Amniotic epithelial cell (primary cell): ENCODE measurements around the gene ADGRV1.
"Not testable (repeated sequence)": the region's sequence is repeated elsewhere in the genome, so short reads cannot be mapped to it uniquely, and the experiment has no call there.

Experiments
- DNase-seq: peaks from one replicate; pipeline ENCODE4 v3.0.0-alpha.2; 2010; ENCODE audit warnings: low read depth

ADGRV1 gene

GRCh38 chr5:90822062-90822461 lies 263.5 kb downstream of the ADGRV1 start:
- DNase-seq: not testable (repeated sequence)

- DNase-seq: no peak
These were observed 265.8 kb downstream of the ADGRV1 start for GRCh38 chr5:90824436-90824835.

- DNase-seq: no peak
These were observed 271.5 kb downstream of the ADGRV1 start for GRCh38 chr5:90830058-90830457.

GRCh38 chr5:90833753-90834152 lies 275.2 kb downstream of the ADGRV1 start:
- DNase-seq: no peak

GRCh38 chr5:90834711-90835110 lies 276.1 kb downstream of the ADGRV1 start:
- DNase-seq: no peak

GRCh38 chr5:90843443-90843842 lies 284.8 kb downstream of the ADGRV1 start:
- DNase-seq: no peak

- DNase-seq: no peak
These were observed 286.3 kb downstream of the ADGRV1 start for GRCh38 chr5:90844931-90845330.

- DNase-seq: no peak
These were observed 287.3 kb downstream of the ADGRV1 start for GRCh38 chr5:90845723-90846554.

- DNase-seq: not testable (repeated sequence)
These were observed 289.0 kb downstream of the ADGRV1 start for GRCh38 chr5:90847606-90848005.

- no peak for DNase-seq
These were observed 291.3 kb downstream of the ADGRV1 start for GRCh38 chr5:90849939-90850338.

- DNase-seq: no peak
These were observed 293.9 kb downstream of the ADGRV1 start for GRCh38 chr5:90852531-90852930.

- DNase-seq: no peak
These were observed 295.2 kb downstream of the ADGRV1 start for GRCh38 chr5:90853750-90854149.

GRCh38 chr5:90854169-90854568 lies 295.6 kb downstream of the ADGRV1 start:
- no peak for DNase-seq

GRCh38 chr5:90855296-90856010 lies 296.9 kb downstream of the ADGRV1 start:
- peak; percentile 54 for DNase-seq

GRCh38 chr5:90861843-90862586 lies 303.4 kb downstream of the ADGRV1 start:
- DNase-seq: no peak

GRCh38 chr5:90865180-90865579 lies 306.6 kb downstream of the ADGRV1 start:
- no peak for DNase-seq

GRCh38 chr5:90866333-90866732 lies 307.7 kb downstream of the ADGRV1 start:
- DNase-seq: peak; percentile 36

GRCh38 chr5:90866915-90867731 lies 308.5 kb downstream of the ADGRV1 start:
- no peak for DNase-seq

- DNase-seq: no peak
These were observed 310.2 kb downstream of the ADGRV1 start for GRCh38 chr5:90868799-90869198.

- peak; percentile 25 for DNase-seq
These were observed 312.9 kb downstream of the ADGRV1 start for GRCh38 chr5:90871391-90871991.

- DNase-seq: peak; percentile 22
These were observed 314.5 kb downstream of the ADGRV1 start for GRCh38 chr5:90873033-90873517.
